Fibroblast of villous mesenchyme (primary cell): ENCODE measurements around the gene RPAP3. TPM values are rescaled to one million over a fixed set of nuclear protein-coding genes. Genes with fewer than 3 reads are reported as not detected.
A peak's percentile ranks its signal among the peaks of the same experiment; 100 is the strongest.
"Not testable (repeated sequence)": the region's sequence is repeated elsewhere in the genome, so short reads cannot be mapped to it uniquely, and the experiment has no call there.

ENCODE experiments used
- DNase-seq: peaks from one replicate; pipeline ENCODE4 v3.0.0-alpha.2; 2010; ENCODE audit warnings: low read depth
- H3K4me3 ChIP-seq: 2 replicates; pipeline ENCODE4 v1.5.1; 2011; ENCODE audit warnings: low read depth, mild to moderate bottlenecking, low read length
- total RNA-seq: library from RNA; depleted of rRNA; stranded (reverse); fragments of >200 nt; gene quantifications from 2 replicates; pipeline ENCODE4 v1.2.3, GENCODE V29; 2012
- TF ChIP-seq, protein P1 (sequence below): IDR thresholded peaks from 2 replicates; pipeline ENCODE4 v1.5.1; 2012; ENCODE audit warnings: low read depth, mild to moderate bottlenecking, low read length; ENCODE audit not compliant: insufficient read depth

RPAP3 gene
- total RNA-seq, 1 donor: 26.3 TPM

DNA sequence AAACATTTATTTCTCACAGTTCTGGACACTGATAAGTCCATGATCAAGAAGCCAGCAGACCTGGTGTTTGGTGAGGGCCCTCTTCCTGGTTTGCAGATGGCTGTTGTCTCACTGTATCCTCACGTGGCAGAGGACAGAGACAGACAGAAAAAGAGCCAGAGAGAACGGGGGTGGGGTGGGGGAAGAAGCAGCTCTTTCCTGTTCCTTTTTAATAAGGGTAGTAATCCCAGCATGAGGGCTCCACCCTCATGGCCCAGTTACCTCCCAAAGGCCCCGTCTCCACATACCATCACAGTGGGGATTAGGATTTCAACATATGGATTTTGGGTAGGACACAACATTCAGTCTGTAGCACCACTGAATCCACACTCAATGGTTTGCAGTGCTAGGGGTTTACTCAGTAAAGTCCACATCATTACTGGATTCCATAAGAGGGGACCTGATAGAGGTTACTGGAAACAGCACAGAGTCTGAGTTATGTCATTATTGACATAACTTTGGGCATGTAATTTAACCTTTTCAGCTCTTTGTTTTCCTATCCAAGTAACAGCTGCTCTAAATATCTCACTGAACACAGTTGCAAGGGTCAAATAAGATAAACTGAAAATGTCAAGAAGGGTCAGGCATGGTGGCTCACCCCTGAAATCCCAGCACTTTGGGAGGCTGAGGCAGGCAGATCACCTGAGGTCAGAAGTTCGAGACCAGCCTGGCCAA lies 53.2 kb downstream of the RPAP3 start:
- TF ChIP-seq, protein P1, sequence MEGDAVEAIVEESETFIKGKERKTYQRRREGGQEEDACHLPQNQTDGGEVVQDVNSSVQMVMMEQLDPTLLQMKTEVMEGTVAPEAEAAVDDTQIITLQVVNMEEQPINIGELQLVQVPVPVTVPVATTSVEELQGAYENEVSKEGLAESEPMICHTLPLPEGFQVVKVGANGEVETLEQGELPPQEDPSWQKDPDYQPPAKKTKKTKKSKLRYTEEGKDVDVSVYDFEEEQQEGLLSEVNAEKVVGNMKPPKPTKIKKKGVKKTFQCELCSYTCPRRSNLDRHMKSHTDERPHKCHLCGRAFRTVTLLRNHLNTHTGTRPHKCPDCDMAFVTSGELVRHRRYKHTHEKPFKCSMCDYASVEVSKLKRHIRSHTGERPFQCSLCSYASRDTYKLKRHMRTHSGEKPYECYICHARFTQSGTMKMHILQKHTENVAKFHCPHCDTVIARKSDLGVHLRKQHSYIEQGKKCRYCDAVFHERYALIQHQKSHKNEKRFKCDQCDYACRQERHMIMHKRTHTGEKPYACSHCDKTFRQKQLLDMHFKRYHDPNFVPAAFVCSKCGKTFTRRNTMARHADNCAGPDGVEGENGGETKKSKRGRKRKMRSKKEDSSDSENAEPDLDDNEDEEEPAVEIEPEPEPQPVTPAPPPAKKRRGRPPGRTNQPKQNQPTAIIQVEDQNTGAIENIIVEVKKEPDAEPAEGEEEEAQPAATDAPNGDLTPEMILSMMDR: no peak
- H3K4me3 ChIP-seq: no peak overlapping the region
- peak; percentile 16 for DNase-seq

DNA sequence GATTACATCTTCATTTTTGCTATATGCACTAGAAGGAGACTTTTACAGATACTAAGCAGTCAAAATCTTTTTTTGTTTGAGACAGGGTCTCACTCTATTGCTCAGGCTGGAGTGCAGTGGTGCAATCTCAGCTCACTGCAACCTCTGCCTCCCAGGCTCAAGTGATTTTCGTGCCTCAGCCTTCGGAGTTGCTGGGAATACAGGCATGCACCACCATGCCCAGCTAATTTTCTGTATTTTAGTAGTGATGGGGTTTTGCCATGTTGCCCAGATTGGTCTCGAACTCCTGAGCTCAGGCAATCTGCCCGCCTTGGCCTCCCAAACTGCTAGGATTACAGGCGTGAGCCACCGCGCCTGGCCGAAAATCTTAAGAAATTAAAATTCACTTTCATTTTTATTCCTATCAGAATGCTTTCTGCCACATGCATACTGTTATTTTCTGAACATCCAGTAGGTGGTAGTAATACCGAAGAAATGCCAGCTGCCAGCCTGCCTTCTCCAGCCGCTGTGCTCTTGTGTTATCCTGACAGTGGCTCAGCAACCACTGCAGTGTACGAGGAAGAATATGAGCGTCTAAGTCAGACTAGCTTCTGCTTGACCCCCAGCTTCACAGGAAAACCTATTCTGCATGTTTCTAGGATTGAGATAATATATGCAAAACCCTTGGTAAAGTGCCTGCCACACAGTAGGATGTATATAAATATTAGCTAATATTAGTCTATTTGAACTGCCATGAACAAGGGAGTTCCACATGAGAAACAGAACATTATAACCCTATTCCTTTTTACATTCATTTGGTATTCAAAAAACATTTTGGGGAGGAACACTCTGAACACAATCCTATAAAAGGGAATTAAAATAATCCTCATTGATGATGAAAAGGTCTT lies 54.2 kb downstream of the RPAP3 start:
- no peak overlapping the region for H3K4me3 ChIP-seq
- TF ChIP-seq, protein P1: peak; percentile 70
- peak; percentile 78 for DNase-seq

GRCh38 chr12:47650469-47650868 lies 55.4 kb downstream of the RPAP3 start:
- no peak overlapping the region for H3K4me3 ChIP-seq
- TF ChIP-seq, protein P1: no peak
- DNase-seq: peak; percentile 12

DNA sequence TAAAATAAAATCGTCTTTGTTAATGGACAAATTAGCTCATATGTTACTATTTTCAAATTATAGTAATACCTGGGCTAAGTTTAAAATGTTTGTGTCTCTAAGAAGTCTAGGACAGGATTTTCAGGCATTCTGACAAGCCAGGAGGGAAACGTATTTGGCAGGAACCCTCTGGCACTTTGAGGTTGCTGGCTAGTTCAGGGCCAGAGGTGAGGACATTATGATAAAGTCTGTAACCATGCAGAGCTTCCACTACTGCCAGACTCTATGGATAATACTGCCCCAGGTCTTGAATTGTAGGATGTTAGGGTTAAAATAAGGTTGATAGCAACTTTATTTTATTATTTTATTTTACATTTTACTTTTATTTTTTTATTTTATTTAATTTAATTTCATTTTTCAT lies 56.4 kb downstream of the RPAP3 start:
- no peak overlapping the region for H3K4me3 ChIP-seq
- no peak for DNase-seq
- TF ChIP-seq, protein P1: no peak

- TF ChIP-seq, protein P1: no peak
- H3K4me3 ChIP-seq: no peak overlapping the region
- no peak for DNase-seq
Observed at GRCh38 chr12:47648056-47648579, 57.7 kb downstream of the RPAP3 start.

DNA sequence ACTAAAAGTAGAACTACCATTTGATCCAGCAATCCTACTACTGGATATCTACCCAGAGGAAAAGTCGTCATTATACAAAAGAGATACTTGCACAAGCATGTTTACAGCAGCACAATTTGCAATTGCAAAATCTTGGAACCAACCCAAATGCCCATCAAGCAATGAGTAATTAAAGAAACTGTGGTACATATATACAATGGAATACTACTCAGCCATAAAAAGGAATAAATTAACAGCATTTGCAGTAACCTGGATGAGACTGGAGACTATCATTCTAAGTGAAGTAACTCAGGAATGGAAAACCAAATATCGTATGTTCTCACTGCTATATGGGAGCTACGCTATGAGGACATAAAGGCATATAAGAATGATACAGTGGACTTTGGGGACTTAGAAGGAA lies 63.5 kb downstream of the RPAP3 start:
- not testable (repeated sequence) for DNase-seq, H3K4me3 ChIP-seq

DNA sequence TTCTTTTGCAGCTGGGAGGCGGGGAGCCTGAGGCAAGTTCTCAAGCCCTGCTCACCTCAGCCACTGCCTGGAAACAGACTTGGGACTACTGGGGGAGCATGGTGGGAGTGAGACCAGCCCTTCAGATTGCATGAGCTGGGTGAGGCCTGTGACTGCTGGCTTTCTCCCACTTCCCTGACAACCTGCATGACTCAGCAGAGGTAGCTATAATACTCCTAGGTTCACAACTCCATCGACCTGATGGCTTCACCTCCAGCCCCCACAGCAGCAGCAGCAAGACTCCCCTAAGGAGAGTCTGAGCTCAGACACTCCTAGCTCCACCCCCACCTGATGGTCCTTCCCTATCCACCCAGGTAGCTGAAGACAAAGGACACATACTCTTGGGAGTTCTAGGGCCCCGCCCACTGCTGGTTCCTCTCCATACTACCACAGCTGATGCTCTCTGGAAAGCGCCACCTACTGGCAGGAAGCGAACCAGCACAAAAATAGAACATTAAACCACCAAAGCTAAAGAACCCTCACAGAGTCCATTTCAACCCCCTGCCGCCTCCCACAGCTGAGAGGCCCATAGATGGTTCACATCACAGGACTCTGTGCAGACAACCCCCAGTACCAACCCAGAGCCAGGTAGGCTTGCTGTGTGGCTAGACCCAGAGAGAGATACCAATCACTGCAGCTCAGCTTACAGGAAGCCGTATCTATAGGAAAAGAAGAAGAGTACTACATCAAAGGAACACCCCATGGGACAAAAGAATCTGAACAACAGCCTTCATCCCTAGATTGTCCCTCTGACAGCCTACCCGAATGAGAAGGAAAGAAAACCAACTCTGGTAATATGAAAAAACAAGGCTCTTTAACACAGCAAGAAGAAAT lies 68.7 kb downstream of the RPAP3 start:
- no peak for DNase-seq
- TF ChIP-seq, protein P1: peak; percentile 68

DNA sequence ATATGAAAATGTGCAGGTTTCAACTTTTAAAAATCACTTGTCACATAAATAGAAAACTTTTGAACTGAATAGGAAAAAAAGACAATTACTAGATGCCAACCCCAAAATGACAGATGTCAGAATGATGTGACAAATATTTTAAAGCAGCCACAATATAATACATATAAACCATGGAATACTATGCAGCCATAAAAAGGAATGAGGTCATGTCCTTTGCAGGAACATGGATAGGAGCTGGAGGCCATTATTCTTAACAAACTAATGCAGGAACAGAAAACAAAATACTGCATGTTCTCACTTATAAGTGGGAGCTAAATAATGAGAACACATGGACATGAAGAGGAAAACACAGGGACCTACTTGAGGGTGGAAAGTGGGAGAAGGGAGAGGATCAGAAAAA lies 70.1 kb downstream of the RPAP3 start:
- not testable (repeated sequence) for H3K4me3 ChIP-seq, DNase-seq

More for the DNA sequence above, 68.7 kb downstream of the RPAP3 start:
- no peak overlapping the region for H3K4me3 ChIP-seq
